Chondrocyte (in vitro differentiated cells): Measurements from ENCODE around the gene MCAM. TPM values are rescaled to one million over a fixed set of nuclear protein-coding genes. Genes with fewer than 3 reads are reported as not detected.

Experiments used
- DNase-seq: peaks from one replicate; pipeline ENCODE4 v3.0.0; 2021; ENCODE audit warnings: mixed read lengths, low spot score
- H3K27ac Mint-ChIP-seq: one replicate; pipeline ENCODE4 v1.8.0; 2021; ENCODE audit warnings: mild to moderate bottlenecking, moderate library complexity, mixed read lengths; ENCODE audit not compliant: unreplicated experiment
- H3K27me3 Mint-ChIP-seq: 2 replicates; pipeline ENCODE4 v1.8.0; 2021; ENCODE audit warnings: low read depth, mixed read lengths
- H3K36me3 Mint-ChIP-seq: 2 replicates; pipeline ENCODE4 v1.8.0; 2021; ENCODE audit warnings: low read depth, mixed read lengths
- H3K4me1 Mint-ChIP-seq: 2 replicates; pipeline ENCODE4 v1.8.0; 2021; ENCODE audit warnings: low read depth, mild to moderate bottlenecking, mixed read lengths
- H3K4me3 Mint-ChIP-seq: one replicate; pipeline ENCODE4 v1.8.0; 2021; ENCODE audit warnings: mild to moderate bottlenecking, moderate library complexity, mixed read lengths; ENCODE audit not compliant: unreplicated experiment
- H3K9me3 Mint-ChIP-seq: 2 replicates; pipeline ENCODE4 v1.8.0; 2021; ENCODE audit warnings: low read depth, mixed read lengths
- CTCF ChIP-seq: fragments of 200-600 bp; sonication (generic); IDR thresholded peaks from 2 replicates; pipeline ENCODE4 v1.5.0; 2021; ENCODE audit warnings: antibody characterized with exemption, mild to moderate bottlenecking, moderate library complexity
- total RNA-seq: library from RNA; stranded (reverse); gene quantifications from 3 replicates; pipeline ENCODE4 v1.2.1, GENCODE V29; 2021

The MCAM gene
- total RNA-seq, 1 donor from 2014 or later: 527 TPM

- Mint-ChIP-seq H3K27ac (no peak overlapping the region), H3K4me3 (no peak overlapping the region), H3K27me3 (no peaks in the 10 kb centered on the region), H3K4me1 (peaks cover 3% of the 10 kb centered on the region), H3K9me3 (no peaks in the 10 kb centered on the region), H3K36me3 (peaks cover 27% of the 10 kb centered on the region)
- DNase-seq: no peak
- TF ChIP-seq CTCF: no peak
Measured at GRCh38 chr11:119282495-119282894, 34.4 kb downstream of the MCAM start.

DNA sequence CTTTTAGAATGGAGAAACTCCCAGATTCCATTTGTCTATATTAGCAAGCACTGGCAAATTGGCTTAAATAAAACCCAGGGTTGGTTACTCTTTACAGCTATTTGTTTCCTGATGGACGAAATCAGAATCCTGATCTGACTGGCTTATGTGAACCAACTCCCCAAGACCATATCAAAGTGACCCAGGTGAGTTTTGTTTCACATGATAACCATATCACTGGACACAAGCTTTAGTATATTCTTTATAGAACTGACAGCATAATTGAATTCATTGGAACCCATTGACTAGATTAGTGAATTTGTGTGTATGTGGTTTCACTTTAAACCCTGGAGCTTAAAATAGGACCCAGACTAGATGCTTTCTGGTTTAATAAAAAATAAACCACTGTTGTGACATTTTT is 39.3 kb downstream of the MCAM start:
- no peak for DNase-seq
- Mint-ChIP-seq H3K4me1 (no peaks in the 10 kb centered on the region), H3K27me3 (no peaks in the 10 kb centered on the region), H3K27ac (no peak overlapping the region), H3K9me3 (no peaks in the 10 kb centered on the region), H3K4me3 (no peak overlapping the region), H3K36me3 (peaks cover 20% of the 10 kb centered on the region)
- no peak for TF ChIP-seq CTCF

DNA sequence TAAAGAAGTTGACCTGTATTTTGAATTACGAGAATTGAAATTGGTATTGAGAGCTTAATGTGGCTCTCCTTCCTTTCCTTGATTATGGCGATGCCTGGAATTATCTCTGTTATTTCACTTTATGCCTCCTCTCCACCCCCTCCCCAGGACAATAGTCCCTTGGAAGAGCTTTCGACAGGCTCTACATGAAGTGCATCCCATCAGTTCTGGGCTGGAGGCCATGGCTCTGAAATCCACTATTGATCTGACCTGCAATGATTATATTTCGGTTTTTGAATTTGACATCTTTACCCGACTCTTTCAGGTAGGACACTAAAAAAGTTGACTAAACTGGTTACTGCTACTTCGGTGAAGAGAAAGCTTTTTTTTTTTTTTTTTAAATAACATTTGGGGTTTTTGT is 43.2 kb downstream of the MCAM start:
- no peak for TF ChIP-seq CTCF
- Mint-ChIP-seq H3K27me3 (no peaks in the 10 kb centered on the region), H3K9me3 (no peaks in the 10 kb centered on the region), H3K4me3 (no peak overlapping the region), H3K36me3 (peaks cover 8% of the 10 kb centered on the region), H3K4me1 (no peaks in the 10 kb centered on the region), H3K27ac (no peak overlapping the region)
- DNase-seq: no peak

DNA sequence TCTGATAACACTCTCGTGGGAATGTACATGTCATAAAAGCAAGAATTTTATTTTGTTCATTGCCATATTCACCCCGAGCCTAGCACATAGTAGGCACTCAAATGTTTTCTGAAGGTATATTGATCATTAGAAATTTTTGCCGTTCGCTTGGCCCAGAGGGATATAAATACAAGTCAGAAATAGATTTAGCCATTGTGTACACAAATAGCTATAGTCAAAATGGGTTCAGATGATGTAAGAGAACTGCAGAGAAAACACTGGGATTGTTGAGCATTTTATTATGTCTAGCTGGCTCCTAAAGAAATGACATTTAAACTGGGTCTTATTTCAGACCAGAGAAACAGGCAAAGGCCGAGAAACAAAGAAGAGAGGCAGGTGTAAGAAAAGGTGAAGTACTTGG is 49.3 kb downstream of the MCAM start:
- Mint-ChIP-seq H3K27me3 (no peaks in the 10 kb centered on the region), H3K4me3 (no peak overlapping the region), H3K4me1 (peaks cover 19% of the 10 kb centered on the region), H3K27ac (no peak overlapping the region), H3K36me3 (no peaks in the 10 kb centered on the region), H3K9me3 (no peaks in the 10 kb centered on the region)
- no peak for DNase-seq
- TF ChIP-seq CTCF: no peak

DNA sequence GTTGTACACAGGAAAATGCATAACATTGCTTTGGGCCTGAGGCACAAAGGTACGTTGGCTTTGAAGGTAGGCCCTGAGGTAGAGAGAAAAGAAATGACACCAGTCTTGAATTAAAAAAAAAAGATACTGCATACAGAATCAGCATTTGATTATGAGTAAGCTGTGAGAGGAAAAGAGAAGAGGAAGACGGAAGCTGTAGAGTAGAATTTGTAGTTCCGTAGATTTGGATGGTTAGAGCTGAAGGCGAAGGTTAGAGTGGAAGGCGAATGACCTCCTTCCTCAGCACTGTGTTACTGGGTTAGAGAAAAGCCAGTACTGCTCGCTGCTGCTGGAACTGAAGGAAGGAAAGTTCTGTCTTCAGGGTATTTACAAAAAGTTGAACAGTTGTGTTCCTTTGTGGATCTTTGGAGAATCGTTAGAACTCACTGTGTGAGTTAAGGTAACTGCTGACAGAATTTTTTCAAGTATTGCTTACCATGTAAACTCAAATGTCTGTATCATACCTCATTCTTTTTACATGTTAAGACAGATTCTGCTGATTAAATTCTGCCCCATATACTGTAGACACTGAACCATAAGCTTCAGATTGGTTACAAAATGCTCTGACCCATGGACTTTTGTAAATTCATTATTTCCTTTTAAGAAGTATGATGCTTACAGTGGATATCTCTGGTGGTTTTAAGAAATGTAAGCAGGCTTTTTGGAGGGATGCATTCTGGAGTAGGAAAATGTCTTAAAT is 50.2 kb downstream of the MCAM start:
- Mint-ChIP-seq H3K9me3 (no peaks in the 10 kb centered on the region), H3K27me3 (no peaks in the 10 kb centered on the region), H3K4me3 (no peak overlapping the region), H3K36me3 (no peaks in the 10 kb centered on the region), H3K27ac (no peak overlapping the region), H3K4me1 (peaks cover 19% of the 10 kb centered on the region)
- TF ChIP-seq CTCF: no peak
- DNase-seq: no peak
